Measurements from ENCODE around the gene PABPC3.

The PABPC3 gene

DNA sequence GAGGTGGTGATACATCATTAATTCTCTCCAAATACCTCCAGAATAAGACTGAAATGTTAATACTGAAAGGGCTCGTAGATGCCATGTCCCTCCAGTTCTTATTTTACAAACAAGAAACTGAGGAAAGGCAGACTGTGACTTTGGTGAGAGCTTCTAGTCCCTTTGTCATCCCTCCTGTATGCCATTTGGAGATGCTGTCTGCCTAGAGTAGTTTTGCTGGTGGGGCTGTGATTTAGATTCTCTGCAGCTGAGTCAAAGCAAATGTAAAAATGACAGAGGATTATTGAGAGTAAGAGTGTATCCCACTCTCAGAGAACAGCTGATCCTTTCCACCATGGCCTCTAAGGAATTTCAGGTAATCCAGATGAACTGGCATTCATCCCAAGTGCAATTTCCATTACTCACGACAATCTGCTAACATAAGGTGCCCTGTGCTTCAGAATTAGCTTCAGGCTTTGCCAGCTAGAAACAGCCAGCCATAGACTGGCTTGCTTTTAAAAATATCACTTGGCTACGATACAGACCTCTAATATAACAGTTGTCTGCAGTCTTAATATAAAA, 16.8 kb downstream of the PABPC3 start:
- no peak for DNase-seq (ENCODE audit: low spot score)

DNA sequence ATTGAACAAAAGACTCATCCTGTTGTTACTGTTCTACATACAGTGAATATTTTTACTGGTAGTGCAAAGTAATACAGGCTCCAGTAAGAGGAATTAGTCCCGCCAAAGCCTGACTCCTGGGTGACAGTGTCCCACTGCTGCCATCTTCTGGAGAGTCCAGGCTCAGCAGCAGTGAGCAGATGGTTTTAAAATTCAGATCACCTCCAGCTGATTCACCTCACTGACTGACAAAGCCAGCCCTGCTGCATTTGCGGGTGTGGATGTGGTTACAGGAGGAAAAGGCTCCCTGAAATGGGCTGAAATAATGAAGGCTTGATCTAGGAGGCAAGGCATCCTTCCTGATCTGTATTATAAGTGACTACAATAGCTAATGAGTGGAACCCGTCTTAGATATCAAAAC, 18.3 kb downstream of the PABPC3 start:
- DNase-seq (ENCODE audit: low spot score), result peak; percentile 91

- DNase-seq (ENCODE audit: low spot score), result no peak
These were observed 20.1 kb downstream of the PABPC3 start for GRCh38 chr13:25116044-25116443.

GRCh38 chr13:25117312-25117711, 21.4 kb downstream of the PABPC3 start:
- no peak for DNase-seq (ENCODE audit: low spot score)

DNA sequence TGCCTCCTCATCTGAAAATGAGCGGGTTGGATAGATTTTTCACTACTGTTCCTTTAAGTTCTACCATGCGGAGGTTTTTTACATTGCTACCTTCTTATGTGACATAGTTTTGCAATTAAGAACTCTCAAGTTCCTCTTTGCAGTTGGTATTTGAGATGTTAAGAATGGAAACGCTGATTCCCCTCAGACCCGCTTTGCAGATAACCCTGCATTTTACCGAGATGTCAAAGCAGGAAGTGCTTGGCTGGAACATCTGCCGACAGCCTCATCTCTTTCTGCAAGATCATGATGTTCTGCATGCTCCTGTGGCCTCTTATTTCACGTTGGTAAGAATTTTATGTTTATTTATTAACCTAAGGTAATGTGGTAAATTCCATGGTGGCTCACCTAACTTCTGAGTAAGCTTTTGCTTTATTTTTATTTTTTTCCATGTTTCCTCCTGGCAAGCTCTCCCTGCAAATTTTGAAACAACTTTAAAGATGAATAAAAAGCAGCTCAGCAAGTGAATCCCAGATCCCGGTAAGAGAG, 22.5 kb downstream of the PABPC3 start:
- peak; percentile 14 for DNase-seq (ENCODE audit: low spot score)

DNA sequence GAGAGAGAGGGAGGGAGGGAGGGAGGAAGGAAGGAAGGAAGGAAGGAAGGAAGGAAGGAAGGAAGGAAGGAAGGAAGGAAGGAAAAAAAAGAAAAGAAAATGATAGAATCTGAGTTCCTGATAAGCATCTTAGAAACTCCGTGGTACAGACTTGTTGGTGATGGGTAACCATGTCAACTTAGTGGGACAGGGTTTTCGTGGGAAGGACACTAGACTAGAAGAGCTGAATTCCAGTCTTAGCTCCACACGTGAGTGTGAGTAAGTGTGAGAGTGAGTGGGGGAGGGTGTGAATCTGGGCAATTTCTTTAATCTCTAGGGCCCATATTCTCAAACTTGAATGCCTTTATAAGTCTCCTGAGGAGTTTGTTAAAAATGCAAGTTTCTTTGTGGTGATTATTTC, 35.0 kb downstream of the PABPC3 start:
- DNase-seq (ENCODE audit: low spot score), result no peak

DNA sequence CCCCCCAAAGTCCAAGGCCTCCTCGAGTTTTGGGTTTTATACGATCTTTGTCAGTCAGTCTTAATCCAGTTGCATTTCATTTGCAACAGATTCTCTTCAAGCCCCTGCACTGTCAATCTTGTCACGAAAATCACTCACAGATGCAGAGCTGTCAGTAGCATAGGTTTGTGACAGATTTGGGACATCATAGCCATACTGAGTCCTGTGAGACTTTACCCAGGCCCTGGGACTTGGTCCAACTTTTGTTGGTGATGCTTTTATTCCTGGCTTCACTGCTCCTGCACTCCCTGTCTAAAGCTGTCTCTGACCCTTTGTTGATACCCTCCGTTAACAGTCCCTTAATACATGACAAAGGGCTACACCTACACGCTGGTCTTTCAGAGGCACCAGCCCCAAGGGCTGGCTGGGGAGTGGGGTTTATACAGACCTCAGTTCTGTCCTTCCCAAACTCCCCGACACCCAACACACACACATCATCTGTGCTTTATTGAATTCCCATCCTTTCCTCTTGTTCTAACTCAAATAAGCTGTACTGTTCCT, 36.0 kb downstream of the PABPC3 start:
- DNase-seq (ENCODE audit: low spot score), result no peak

- no peak for DNase-seq (ENCODE audit: low spot score)
These were observed 36.9 kb downstream of the PABPC3 start for GRCh38 chr13:25132751-25133390.

GRCh38 chr13:25135896-25136295, 40.0 kb downstream of the PABPC3 start:
- no peak for DNase-seq (ENCODE audit: low spot score)

GRCh38 chr13:25136880-25137787, 41.2 kb downstream of the PABPC3 start:
- DNase-seq (ENCODE audit: low spot score), result no peak

DNA sequence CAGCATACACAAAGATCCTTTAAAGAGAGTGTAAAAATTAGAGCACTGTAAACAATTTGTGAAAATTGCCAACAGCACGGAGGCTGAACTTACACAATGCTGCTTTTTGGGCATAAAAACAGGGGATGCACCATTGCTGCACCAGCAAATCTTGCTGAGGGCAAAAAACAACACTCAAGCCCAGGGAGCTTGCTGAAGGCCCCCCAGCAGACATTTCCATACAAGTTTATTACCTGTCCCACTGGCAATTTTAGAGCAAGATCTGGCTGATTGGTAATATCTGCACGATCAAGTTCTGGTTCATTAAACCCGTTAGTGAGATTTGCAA, 41.8 kb downstream of the PABPC3 start:
- no peak for DNase-seq (ENCODE audit: low spot score)

DNA sequence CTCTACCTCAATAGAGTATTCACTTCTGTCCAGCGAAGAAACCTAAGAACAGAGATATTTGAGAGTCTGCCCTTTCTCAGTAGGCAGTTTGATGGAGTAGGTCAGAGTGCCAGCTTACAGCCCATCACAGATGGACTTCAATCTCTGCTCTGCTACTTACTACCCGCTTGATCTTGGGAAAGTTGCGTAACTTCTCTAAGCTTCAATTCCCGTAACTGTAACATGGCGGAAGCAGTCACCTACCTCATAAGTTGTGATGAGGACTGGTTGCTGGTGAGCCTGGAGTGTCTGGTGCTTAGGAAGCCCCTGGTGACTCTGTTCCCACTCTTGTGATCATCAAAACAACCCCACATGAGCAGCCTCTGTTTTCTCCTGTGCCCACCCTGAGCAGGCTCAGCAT, 45.1 kb downstream of the PABPC3 start:
- DNase-seq (ENCODE audit: low spot score), result no peak

DNA sequence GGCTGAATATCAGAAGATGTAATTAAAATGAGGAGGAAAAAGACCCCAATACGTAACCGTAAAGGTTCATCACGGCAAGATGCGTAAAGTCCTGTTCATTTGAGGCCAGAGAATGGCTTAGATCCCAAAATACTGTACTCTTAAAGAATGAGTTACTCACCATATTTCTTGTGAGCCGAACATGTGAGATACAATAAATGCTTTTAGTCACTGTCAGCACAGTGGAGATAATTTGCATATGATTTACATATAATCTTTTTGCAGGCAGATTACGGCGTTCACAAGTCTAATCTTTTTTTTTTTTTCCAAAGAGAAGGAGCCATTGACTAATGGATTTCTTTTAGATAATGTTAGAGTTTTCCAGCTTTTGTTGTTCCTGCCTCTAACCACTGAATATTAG, 47.8 kb downstream of the PABPC3 start:
- DNase-seq (ENCODE audit: low spot score), result no peak

GRCh38 chr13:25147638-25148401, 51.9 kb downstream of the PABPC3 start:
- DNase-seq (ENCODE audit: low spot score), result peak; percentile 5

GRCh38 chr13:25148402-25148771, 52.5 kb downstream of the PABPC3 start:
- DNase-seq (ENCODE audit: low spot score), result no peak
